ENCODE data around the gene NEXN.

Gene NEXN

GRCh38 chr1:77925956-77926355 is 37.5 kb downstream of the NEXN start:
- no peak for DNase-seq (ENCODE audit: low read depth)
- no peak overlapping the region for H3K4me3 ChIP-seq (ENCODE audit: low read depth, low read length)
- no peak for TF ChIP-seq CTCF (conservative IDR thresholded peaks at IDR 0.05; ENCODE audit: low read depth, low read length)

- no peak for DNase-seq (ENCODE audit: low read depth)
- no peak overlapping the region for H3K4me3 ChIP-seq (ENCODE audit: low read depth, low read length)
- no peak for TF ChIP-seq CTCF (conservative IDR thresholded peaks at IDR 0.05; ENCODE audit: low read depth, low read length)
These were observed 38.3 kb downstream of the NEXN start for GRCh38 chr1:77926561-77927357.

- DNase-seq (ENCODE audit: low read depth), result no peak
- H3K4me3 ChIP-seq (ENCODE audit: low read depth, low read length), result no peak overlapping the region
- no peak for TF ChIP-seq CTCF (conservative IDR thresholded peaks at IDR 0.05; ENCODE audit: low read depth, low read length)
These were observed 39.0 kb downstream of the NEXN start for GRCh38 chr1:77927414-77927813.

- H3K4me3 ChIP-seq (ENCODE audit: low read depth, low read length), result no peak overlapping the region
- DNase-seq (ENCODE audit: low read depth), result no peak
- TF ChIP-seq CTCF (conservative IDR thresholded peaks at IDR 0.05; ENCODE audit: low read depth, low read length), result no peak
These were observed 41.4 kb downstream of the NEXN start for GRCh38 chr1:77929806-77930205.

GRCh38 chr1:77938651-77939050 is 50.2 kb downstream of the NEXN start:
- no peak for DNase-seq (ENCODE audit: low read depth)
- H3K4me3 ChIP-seq (ENCODE audit: low read depth, low read length), result no peak overlapping the region
- no peak for TF ChIP-seq CTCF (conservative IDR thresholded peaks at IDR 0.05; ENCODE audit: low read depth, low read length)

GRCh38 chr1:77940921-77941570 is 52.6 kb downstream of the NEXN start:
- peak; percentile 19 for DNase-seq (ENCODE audit: low read depth)
- no peak overlapping the region for H3K4me3 ChIP-seq (ENCODE audit: low read depth, low read length)
- TF ChIP-seq CTCF (conservative IDR thresholded peaks at IDR 0.05; ENCODE audit: low read depth, low read length), result no peak
